SU-DHL-6 (cell line): ENCODE results near the gene NDUFV1.

Source experiments
- H2AFZ ChIP-seq: fragments of 200-600 bp; sonication (generic); 2 replicates; pipeline ENCODE4 v1.6.1; 2014; ENCODE audit warnings: low read depth, mild to moderate bottlenecking, moderate library complexity, mixed read lengths, antibody characterized with exemption, low read length; ENCODE audit not compliant: severe bottlenecking
- H3F3A ChIP-seq: fragments of 200-600 bp; shearing (Covaris generic); 2 replicates; pipeline ENCODE4 v1.6.0; 2016; ENCODE audit warnings: antibody characterized with exemption, mild to moderate bottlenecking; ENCODE audit not compliant: insufficient read depth
- H3K27ac ChIP-seq: fragments of 200-600 bp; sonication (generic); 2 replicates; pipeline ENCODE4 v1.5.1; 2016; ENCODE audit warnings: low read depth, mild to moderate bottlenecking, low read length, moderate library complexity, mixed read lengths
- H3K27me3 ChIP-seq: fragments of 200-600 bp; sonication (generic), shearing (Covaris generic); 2 replicates; pipeline ENCODE4 v1.6.0; 2014; ENCODE audit warnings: mild to moderate bottlenecking, low read length
- H3K36me3 ChIP-seq: fragments of 200-600 bp; sonication (generic); 2 replicates; pipeline ENCODE4 v1.6.1; 2014; ENCODE audit warnings: mild to moderate bottlenecking, low read length, mixed read lengths
- H3K4me2 ChIP-seq: fragments of 300-600, 200-600 bp; shearing (Covaris generic), sonication (generic); 2 replicates; pipeline ENCODE4 v1.6.0; 2014; ENCODE audit warnings: low read length, low read depth, mild to moderate bottlenecking; ENCODE audit not compliant: poor library complexity, severe bottlenecking
- H3K4me3 ChIP-seq: fragments of 200-600 bp; sonication (generic); 2 replicates; pipeline ENCODE4 v1.5.1; 2014; ENCODE audit warnings: antibody characterized with exemption, low read length, mild to moderate bottlenecking, mixed read lengths; ENCODE audit not compliant: insufficient read depth, poor library complexity, severe bottlenecking
- H3K79me2 ChIP-seq: fragments of 200-600 bp; sonication (generic); 2 replicates; pipeline ENCODE4 v1.6.1; 2014; ENCODE audit warnings: mild to moderate bottlenecking, low read length, moderate library complexity; ENCODE audit not compliant: insufficient read depth
- H3K9ac ChIP-seq: fragments of 200-600 bp; sonication (generic); 2 replicates; pipeline ENCODE4 v1.7.0; 2014; ENCODE audit warnings: mild to moderate bottlenecking, low read length
- H3K9me2 ChIP-seq: fragments of 200-600 bp; sonication (generic); replicated peaks from 2 replicates; pipeline ENCODE4 v1.6.1; 2014; ENCODE audit warnings: low read length; ENCODE audit not compliant: insufficient read depth
- H3K9me3 ChIP-seq: fragments of 200-600 bp; sonication (generic); 2 replicates; pipeline ENCODE4 v1.6.1; 2014; ENCODE audit warnings: low read length, mixed read lengths; ENCODE audit not compliant: insufficient read depth
- H4K20me1 ChIP-seq: fragments of 200-600 bp; sonication (generic); 2 replicates; pipeline ENCODE4 v1.6.1; 2014; ENCODE audit warnings: low read depth, mild to moderate bottlenecking, antibody characterized with exemption, low read length, moderate library complexity, mixed read lengths
- EZH2phosphoT487 ChIP-seq: fragments of 200-600 bp; sonication (generic), shearing (Covaris generic); conservative IDR thresholded peaks from 2 replicates; pipeline ENCODE4 v1.6.1; 2018; ENCODE audit warnings: mild to moderate bottlenecking, antibody characterized with exemption, low read length, moderate library complexity, mixed read lengths
- TF ChIP-seq, protein P1 (sequence below): fragments of 200-600 bp; sonication (generic); IDR thresholded peaks from one replicate; pipeline ENCODE4 v1.5.1; 2017; ENCODE audit warnings: antibody characterized with exemption, mild to moderate bottlenecking, low read length, moderate library complexity; ENCODE audit not compliant: insufficient read depth, poor library complexity, severe bottlenecking

The NDUFV1 gene

DNA sequence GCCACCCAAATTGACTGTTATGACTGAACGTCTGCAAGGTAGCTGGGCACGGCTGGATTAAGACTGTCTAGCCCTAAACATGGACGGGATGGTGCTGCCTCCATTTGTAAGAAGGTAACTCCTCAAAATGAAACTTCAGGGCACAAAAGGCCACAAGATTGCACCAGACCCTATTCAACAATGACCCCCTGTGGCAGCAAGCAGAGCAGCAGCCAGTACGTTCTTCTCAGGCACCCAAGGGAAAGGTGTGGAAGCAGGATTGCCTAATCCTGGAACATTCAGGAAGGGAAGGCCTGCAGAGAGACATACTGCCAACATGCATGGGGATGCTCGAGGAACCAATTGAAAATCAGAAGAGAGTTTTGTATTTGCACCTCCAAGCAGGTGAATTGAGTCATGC is 37.3 kb downstream of the NDUFV1 start:
- Histone ChIP-seq H3K9ac (no peak overlapping the region), H3F3A (peaks cover 27% of the 10 kb centered on the region), H3K4me2 (peak overlapping the region; percentile 61), H4K20me1 (no peaks in the 10 kb centered on the region), H3K9me2 (no peaks in the 10 kb centered on the region), H3K79me2 (no peaks in the 10 kb centered on the region), H3K9me3 (peaks cover 4% of the 10 kb centered on the region; the same call in 1 of the 2 replicates), H3K27me3 (no peaks in the 10 kb centered on the region), H3K4me3 (peak overlapping the region; percentile 43), H2AFZ (no peak overlapping the region), H3K36me3 (no peaks in the 10 kb centered on the region), H3K27ac (peak overlapping the region; percentile 97; the same call in 1 of the 2 replicates)
- no peak for TF ChIP-seq EZH2phosphoT487
- TF ChIP-seq, protein P1, sequence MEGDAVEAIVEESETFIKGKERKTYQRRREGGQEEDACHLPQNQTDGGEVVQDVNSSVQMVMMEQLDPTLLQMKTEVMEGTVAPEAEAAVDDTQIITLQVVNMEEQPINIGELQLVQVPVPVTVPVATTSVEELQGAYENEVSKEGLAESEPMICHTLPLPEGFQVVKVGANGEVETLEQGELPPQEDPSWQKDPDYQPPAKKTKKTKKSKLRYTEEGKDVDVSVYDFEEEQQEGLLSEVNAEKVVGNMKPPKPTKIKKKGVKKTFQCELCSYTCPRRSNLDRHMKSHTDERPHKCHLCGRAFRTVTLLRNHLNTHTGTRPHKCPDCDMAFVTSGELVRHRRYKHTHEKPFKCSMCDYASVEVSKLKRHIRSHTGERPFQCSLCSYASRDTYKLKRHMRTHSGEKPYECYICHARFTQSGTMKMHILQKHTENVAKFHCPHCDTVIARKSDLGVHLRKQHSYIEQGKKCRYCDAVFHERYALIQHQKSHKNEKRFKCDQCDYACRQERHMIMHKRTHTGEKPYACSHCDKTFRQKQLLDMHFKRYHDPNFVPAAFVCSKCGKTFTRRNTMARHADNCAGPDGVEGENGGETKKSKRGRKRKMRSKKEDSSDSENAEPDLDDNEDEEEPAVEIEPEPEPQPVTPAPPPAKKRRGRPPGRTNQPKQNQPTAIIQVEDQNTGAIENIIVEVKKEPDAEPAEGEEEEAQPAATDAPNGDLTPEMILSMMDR, result peak; percentile 39

DNA sequence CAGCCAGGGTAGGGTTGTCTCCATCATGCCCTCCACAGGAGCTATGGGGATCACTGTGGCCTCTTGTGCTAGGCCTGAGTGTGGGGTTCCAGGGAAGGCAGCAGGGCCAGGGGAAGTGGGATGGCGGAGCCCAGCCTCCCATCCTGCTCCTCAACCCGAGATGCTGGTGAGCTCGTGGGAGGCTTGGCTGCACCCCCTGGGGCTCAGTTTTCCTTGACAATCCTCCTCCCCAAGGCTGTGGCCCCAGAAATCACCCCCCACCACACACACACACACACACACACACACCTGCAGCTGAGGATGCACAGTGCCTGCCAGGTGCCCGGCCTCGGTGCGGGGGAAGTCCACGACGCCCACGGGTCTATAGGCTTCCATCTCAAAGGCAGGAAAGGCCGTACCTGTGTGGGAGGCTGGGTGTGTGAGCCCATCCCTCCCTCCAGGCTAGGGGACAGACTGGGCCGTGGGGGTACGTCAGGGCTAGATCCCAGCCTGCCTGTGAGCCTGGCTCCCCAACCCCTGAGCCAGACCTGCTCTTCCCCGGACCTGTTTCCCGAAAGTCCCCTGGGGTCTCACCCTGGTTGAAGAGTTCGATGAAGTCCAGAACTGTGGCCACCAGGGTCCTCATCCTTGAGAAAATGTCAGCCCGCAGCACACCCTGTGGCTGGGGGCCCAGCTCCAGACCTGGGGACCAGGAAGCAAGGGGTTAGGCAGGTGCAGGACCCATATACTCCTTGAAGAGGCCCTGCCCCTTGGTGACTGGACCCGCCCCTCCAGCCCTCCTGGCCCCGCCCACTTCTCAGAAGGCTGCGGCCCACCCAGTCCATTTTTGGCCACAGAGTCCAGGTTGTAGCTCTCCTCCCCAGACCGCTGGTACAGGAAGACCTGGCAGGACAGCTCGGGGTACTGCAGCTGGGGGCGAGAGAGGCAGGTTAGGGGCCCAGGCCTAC is 38.0 kb downstream of the NDUFV1 start:
- peak overlapping the region; percentile 43 for H3K4me3 ChIP-seq
- H3K9me2 ChIP-seq, result no peaks in the 10 kb centered on the region
- TF ChIP-seq, protein P1, result no peak
- TF ChIP-seq EZH2phosphoT487, result no peak
- H3K4me2 ChIP-seq, result peak overlapping the region; percentile 61
- peak overlapping the region; percentile 59 for H3K9ac ChIP-seq
- H3K9me3 ChIP-seq, result peaks cover 8% of the 10 kb centered on the region; the same call in 1 of the 2 replicates
- H3K27ac ChIP-seq, result peak overlapping the region; percentile 97
- H3K79me2 ChIP-seq, result no peaks in the 10 kb centered on the region
- H3K36me3 ChIP-seq, result no peaks in the 10 kb centered on the region
- H3K27me3 ChIP-seq, result no peaks in the 10 kb centered on the region
- no peaks in the 10 kb centered on the region for H4K20me1 ChIP-seq
- peaks cover 32% of the 10 kb centered on the region for H3F3A ChIP-seq
- H2AFZ ChIP-seq, result no peak overlapping the region

GRCh38 chr11:67645521-67646461 is 39.1 kb downstream of the NDUFV1 start:
- TF ChIP-seq, protein P1, result peak; percentile 46
- no peak for TF ChIP-seq EZH2phosphoT487
- H3K27ac ChIP-seq, result peak overlapping the region; percentile 97
- H3K4me2 ChIP-seq, result peak overlapping the region; percentile 61
- peak overlapping the region; percentile 59 for H3K9ac ChIP-seq
- no peaks in the 10 kb centered on the region for H3K79me2 ChIP-seq
- peaks cover 10% of the 10 kb centered on the region; the same call in 1 of the 2 replicates for H3K9me3 ChIP-seq
- H4K20me1 ChIP-seq, result no peaks in the 10 kb centered on the region
- H3K9me2 ChIP-seq, result no peaks in the 10 kb centered on the region
- no peaks in the 10 kb centered on the region for H3K36me3 ChIP-seq
- H3K4me3 ChIP-seq, result peak overlapping the region; percentile 43
- no peak overlapping the region for H2AFZ ChIP-seq
- no peaks in the 10 kb centered on the region for H3K27me3 ChIP-seq
- peaks cover 35% of the 10 kb centered on the region for H3F3A ChIP-seq
